ENCODE measurements around the gene C1orf35. TPM values are rescaled to one million over a fixed set of nuclear protein-coding genes. Genes with fewer than 3 reads are reported as not detected.

Gene C1orf35
- total and polyA plus RNA-seq, 2 of the 8 experiments (the other 6 are each of a cell fraction or from before 2014, with no cell fraction given), result 18.6 to 19.9 TPM

GRCh38 chr1:228071839-228072657 is 31.1 kb downstream of the C1orf35 start:
- H3K36me3 ChIP-seq (ENCODE audit: control insufficient read depth in 2 of 4, insufficient read depth in 4 of 4, low read length in 3 of 4), result no peaks in the 10 kb centered on the region
- H2BK120ac ChIP-seq (replicated peaks; ENCODE audit: low read depth, low read length), result no peak overlapping the region
- no peaks in the 10 kb centered on the region for H3K79me2 ChIP-seq (ENCODE audit: control insufficient read depth in 1 of 2, insufficient read depth in 2 of 2, low read length in 2 of 2)
- no peak overlapping the region for H3K4me2 ChIP-seq (ENCODE audit: insufficient read depth in 1 of 2, low read depth in 2 of 2, low read length in 2 of 2)
- H4K20me1 ChIP-seq (replicated peaks in 1 of 2; ENCODE audit: control insufficient read depth in 1 of 2, insufficient read depth in 2 of 2, low read length in 2 of 2), result peaks cover 2 to 21% of the 10 kb centered on the region in 2 experiments
- H3K23ac ChIP-seq (ENCODE audit: insufficient read length), result no peak overlapping the region
- no peak overlapping the region for H4K5ac ChIP-seq (ENCODE audit: insufficient read length, low read depth, low read length)
- H3K9ac ChIP-seq (replicated peaks in 1 of 4; ENCODE audit: extremely low read depth in 1 of 4, low read depth in 3 of 4, low read length in 3 of 4), result no peak overlapping the region
- no peak for FAIRE-seq
- no peak overlapping the region for H2BK12ac ChIP-seq (ENCODE audit: low read depth, low read length)
- H3K9me3 ChIP-seq (ENCODE audit: insufficient read depth in 2 of 2, low read depth in 1 of 2, low read length in 1 of 2), result no peaks in the 10 kb centered on the region
- TF ChIP-seq ATF3 (IDR thresholded peaks at IDR 0.05; ENCODE audit: insufficient read depth, low read depth, low read length) (no peak), EP300 (IDR thresholded peaks at IDR 0.05; ENCODE audit: borderline replicate concordance in 1 of 2, low read depth in 2 of 2, low read length in 2 of 2) (no peak), TCF12 (IDR thresholded peaks at IDR 0.05; ENCODE audit: low read depth, low read length) (0 out of 2 replicates have a peak, but pooled peaks have one; percentile 21), ZNF274 (IDR thresholded peaks at IDR 0.05; ENCODE audit: borderline replicate concordance, extremely low read depth, low read length) (no peak; the same call in 1 of the 2 replicates), SIN3A (conservative IDR thresholded peaks at IDR 0.05 in 1 of 2, IDR thresholded peaks at IDR 0.05 in 1 of 2; ENCODE audit: low read depth in 1 of 2, low read length in 2 of 2) (no peak), CTCF (IDR thresholded peaks at IDR 0.05; ENCODE audit: control extremely low read depth in 1 of 3, insufficient read depth in 1 of 3, low read depth in 1 of 3, low read length in 3 of 3) (peak in 1 of 3 experiments; percentile 21; a peak in 2 of 4 replicates), POLR2AphosphoS5 (IDR thresholded peaks at IDR 0.05; ENCODE audit: low read depth, low read length) (peak; percentile 93)
- H2AFZ ChIP-seq (ENCODE audit: low read length), result no peak overlapping the region
- no peak overlapping the region for H3K27ac ChIP-seq (ENCODE audit: low read depth, low read length)
- no peak overlapping the region for H3K56ac ChIP-seq (replicated peaks; ENCODE audit: insufficient read length, low read depth, low read length)
- peaks cover 0 to 8% (median 0%) of the 10 kb centered on the region in 4 experiments; a peak in 2 of 7 replicates for H3K4me1 ChIP-seq (replicated peaks in 1 of 4; ENCODE audit: control insufficient read depth in 3 of 4, insufficient read depth in 4 of 4, low read length in 3 of 4)
- H3K27me3 ChIP-seq (replicated peaks in 1 of 4; ENCODE audit: control insufficient read depth in 3 of 4, extremely low read depth in 1 of 4, insufficient read depth in 3 of 4, low read length in 3 of 4), result peaks cover 24 to 90% (median 85%) of the 10 kb centered on the region in 4 experiments
- ChIA-PET POLR2A (ENCODE audit: partially characterized antibody) (no interaction called here), CTCF (ENCODE audit: partially characterized antibody) (interaction anchor here (2.0 to 6.2 kb wide), 3 partner anchors 11 to 68 kb away, joined by 8 to 115 read pairs (median 14); partner anchors contain the start of gene WNT3A)
- no peak overlapping the region for H4K91ac ChIP-seq (replicated peaks; ENCODE audit: insufficient read length, low read length)
- no peak overlapping the region; the same call in 1 of the 2 replicates for H4K8ac ChIP-seq (ENCODE audit: extremely low read depth, insufficient read depth, low read length)
- no peak overlapping the region for H3K14ac ChIP-seq (ENCODE audit: insufficient read length)
- H2BK15ac ChIP-seq (ENCODE audit: low read length), result no peak overlapping the region
- WGBS, 2 experiments (ENCODE audit: extremely low coverage in 1 of 2, insufficient coverage in 1 of 2, insufficient read length in 1 of 2, insufficient replicate concordance in 2 of 2, low coverage in 1 of 2, low lambda C conversion rate in 2 of 2, missing lambda C conversion rate in 1 of 2), result 59 to 100% methylated on average over 2 to 7 of the region's 7 CpGs
- H3K4ac ChIP-seq (replicated peaks; ENCODE audit: insufficient read length, low read depth, low read length), result no peak overlapping the region
- H2AK5ac ChIP-seq (ENCODE audit: low read depth, low read length), result no peak overlapping the region
- H3K4me3 ChIP-seq (ENCODE audit: extremely low read depth in 1 of 4, insufficient read depth in 2 of 4, low read depth in 3 of 4, low read length in 4 of 4), result no peak overlapping the region
- no peak overlapping the region for H2BK20ac ChIP-seq (ENCODE audit: low read length)
- no peak overlapping the region for H3K18ac ChIP-seq (ENCODE audit: extremely low read depth, low read length)
- H3K79me1 ChIP-seq (ENCODE audit: low read depth, low read length), result no peaks in the 10 kb centered on the region
- peaks cover 26% of the 10 kb centered on the region; the same call in 1 of the 2 replicates for H3K23me2 ChIP-seq (ENCODE audit: low read depth, low read length)
- DNase-seq (ENCODE audit: low read depth in 1 of 2, low spot score in 2 of 2), result no peak
- H2BK5ac ChIP-seq (ENCODE audit: low read depth, low read length), result no peak overlapping the region
